ENCODE measurements around the gene CRHBP.
"Not testable (repeated sequence)": the region's sequence is repeated elsewhere in the genome, so short reads cannot be mapped to it uniquely, and the experiment has no call there.

Gene CRHBP

GRCh38 chr5:76952795-76953536 lies at the start of gene CRHBP:
TSS of gene CRHBP (plus strand) at chr5:76953045. CDS start at chr5:76953135, 90 bp downstream.
- no peaks in the 10 kb centered on the region for H3K36me3 ChIP-seq (ENCODE audit: control insufficient read depth, insufficient read depth, low read length)
- H3K27me3 ChIP-seq (replicated peaks; ENCODE audit: control insufficient read depth, insufficient read depth, low read length), result peaks cover 5% of the 10 kb centered on the region
- TF ChIP-seq, protein P1, sequence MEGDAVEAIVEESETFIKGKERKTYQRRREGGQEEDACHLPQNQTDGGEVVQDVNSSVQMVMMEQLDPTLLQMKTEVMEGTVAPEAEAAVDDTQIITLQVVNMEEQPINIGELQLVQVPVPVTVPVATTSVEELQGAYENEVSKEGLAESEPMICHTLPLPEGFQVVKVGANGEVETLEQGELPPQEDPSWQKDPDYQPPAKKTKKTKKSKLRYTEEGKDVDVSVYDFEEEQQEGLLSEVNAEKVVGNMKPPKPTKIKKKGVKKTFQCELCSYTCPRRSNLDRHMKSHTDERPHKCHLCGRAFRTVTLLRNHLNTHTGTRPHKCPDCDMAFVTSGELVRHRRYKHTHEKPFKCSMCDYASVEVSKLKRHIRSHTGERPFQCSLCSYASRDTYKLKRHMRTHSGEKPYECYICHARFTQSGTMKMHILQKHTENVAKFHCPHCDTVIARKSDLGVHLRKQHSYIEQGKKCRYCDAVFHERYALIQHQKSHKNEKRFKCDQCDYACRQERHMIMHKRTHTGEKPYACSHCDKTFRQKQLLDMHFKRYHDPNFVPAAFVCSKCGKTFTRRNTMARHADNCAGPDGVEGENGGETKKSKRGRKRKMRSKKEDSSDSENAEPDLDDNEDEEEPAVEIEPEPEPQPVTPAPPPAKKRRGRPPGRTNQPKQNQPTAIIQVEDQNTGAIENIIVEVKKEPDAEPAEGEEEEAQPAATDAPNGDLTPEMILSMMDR (IDR thresholded peaks at IDR 0.05; ENCODE audit: insufficient read depth, low read length, poor library complexity, severe bottlenecking), result no peak
- DNase-seq (ENCODE audit: extremely low read depth, insufficient read length), result no peak
- no peak within 1 kb of the TSS for H3K4me3 ChIP-seq (replicated peaks; ENCODE audit: low read depth, low read length)

GRCh38 chr5:76908166-76908565 lies 44.7 kb upstream of the CRHBP start:
- TF ChIP-seq, protein P1 (IDR thresholded peaks at IDR 0.05; ENCODE audit: insufficient read depth, low read length, poor library complexity, severe bottlenecking), result no peak
- Histone ChIP-seq H3K4me3 (replicated peaks; ENCODE audit: low read depth, low read length) (no peak overlapping the region), H3K27me3 (replicated peaks; ENCODE audit: control insufficient read depth, insufficient read depth, low read length) (no peaks in the 10 kb centered on the region), H3K36me3 (ENCODE audit: control insufficient read depth, insufficient read depth, low read length) (no peaks in the 10 kb centered on the region)
- DNase-seq (ENCODE audit: extremely low read depth, insufficient read length), result no peak

GRCh38 chr5:76910344-76910933 lies 42.4 kb upstream of the CRHBP start:
- H3K4me3 ChIP-seq (replicated peaks; ENCODE audit: low read depth, low read length); H3K27me3 ChIP-seq (replicated peaks; ENCODE audit: control insufficient read depth, insufficient read depth, low read length); DNase-seq (ENCODE audit: extremely low read depth, insufficient read length); H3K36me3 ChIP-seq (ENCODE audit: control insufficient read depth, insufficient read depth, low read length): not testable (repeated sequence)

DNA sequence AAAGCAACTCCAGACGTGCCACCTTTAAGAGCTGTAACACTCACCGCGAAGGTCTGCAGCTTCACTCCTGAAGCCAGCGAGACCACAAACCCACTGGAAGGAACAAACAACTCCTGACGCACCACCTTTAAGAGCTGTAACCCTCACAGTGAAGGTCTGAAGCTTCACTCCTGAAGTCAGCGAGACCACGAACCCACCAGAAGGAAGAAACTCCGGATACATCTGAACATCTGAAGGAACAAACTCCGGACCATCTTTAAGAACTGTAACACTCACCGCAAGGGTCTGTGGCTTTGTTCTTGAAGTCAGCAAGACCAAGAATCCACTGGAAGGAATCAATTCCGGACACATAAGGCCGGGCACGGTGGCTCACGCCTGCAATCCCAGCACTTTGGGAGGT lies 38.2 kb upstream of the CRHBP start:
- H3K4me3 ChIP-seq (replicated peaks; ENCODE audit: low read depth, low read length); DNase-seq (ENCODE audit: extremely low read depth, insufficient read length); H3K36me3 ChIP-seq (ENCODE audit: control insufficient read depth, insufficient read depth, low read length); H3K27me3 ChIP-seq (replicated peaks; ENCODE audit: control insufficient read depth, insufficient read depth, low read length): not testable (repeated sequence)

GRCh38 chr5:76918539-76918938 lies 34.3 kb upstream of the CRHBP start:
- DNase-seq (ENCODE audit: extremely low read depth, insufficient read length), result no peak
- Histone ChIP-seq H3K4me3 (replicated peaks; ENCODE audit: low read depth, low read length) (no peak overlapping the region), H3K27me3 (replicated peaks; ENCODE audit: control insufficient read depth, insufficient read depth, low read length) (no peaks in the 10 kb centered on the region), H3K36me3 (ENCODE audit: control insufficient read depth, insufficient read depth, low read length) (no peaks in the 10 kb centered on the region)
- TF ChIP-seq, protein P1 (IDR thresholded peaks at IDR 0.05; ENCODE audit: insufficient read depth, low read length, poor library complexity, severe bottlenecking), result no peak

DNA sequence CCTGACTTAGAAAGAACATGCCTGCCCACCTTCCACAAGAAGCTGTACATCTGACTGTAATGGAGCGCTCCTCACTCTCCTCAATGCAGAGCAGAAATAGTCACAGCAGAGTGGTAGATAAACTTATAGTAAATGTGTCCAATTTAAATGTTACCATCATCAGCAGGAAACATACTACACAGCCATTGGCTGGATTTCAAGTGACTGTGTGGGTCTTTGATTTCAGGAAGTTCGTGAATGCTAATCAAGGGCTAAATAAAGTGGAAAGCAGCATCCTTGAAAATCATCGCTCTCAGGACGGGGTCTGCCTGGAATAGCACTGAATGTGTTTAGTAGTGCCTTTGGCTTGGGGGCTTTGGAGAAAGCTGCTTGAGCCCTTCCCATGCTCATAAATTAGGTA lies 32.4 kb upstream of the CRHBP start:
- TF ChIP-seq, protein P1 (IDR thresholded peaks at IDR 0.05; ENCODE audit: insufficient read depth, low read length, poor library complexity, severe bottlenecking), result no peak
- H3K4me3 ChIP-seq (replicated peaks; ENCODE audit: low read depth, low read length), result no peak overlapping the region
- no peak for DNase-seq (ENCODE audit: extremely low read depth, insufficient read length)
- H3K27me3 ChIP-seq (replicated peaks; ENCODE audit: control insufficient read depth, insufficient read depth, low read length), result no peaks in the 10 kb centered on the region
- no peaks in the 10 kb centered on the region for H3K36me3 ChIP-seq (ENCODE audit: control insufficient read depth, insufficient read depth, low read length)

Measured in GM06990 (cell line).